LNCaP clone FGC (cell line): ENCODE data around the gene RAB3GAP2.
A peak's percentile ranks its signal among the peaks of the same experiment; 100 is the strongest.

Experiments used
- DNase-seq: peaks from one replicate; pipeline ENCODE4 v3.0.0-alpha.2; 2011; ENCODE audit warnings: low read depth
- H3K4me3 ChIP-seq: 2 replicates; pipeline ENCODE4 v1.5.1; 2011; ENCODE audit warnings: mild to moderate bottlenecking, low read depth, low read length, control low read depth
- CTCF ChIP-seq: IDR thresholded peaks from 2 replicates; pipeline ENCODE4 v1.5.1; 2012; ENCODE audit warnings: mild to moderate bottlenecking; ENCODE audit not compliant: control insufficient read depth, insufficient read depth; ENCODE audit errors: extremely low read depth

The RAB3GAP2 gene

GRCh38 chr1:220300442-220301121 lies 28.3 kb upstream of the RAB3GAP2 start:
- DNase-seq = peak; percentile 87
- H3K4me3 ChIP-seq = 0 out of 2 replicates have a peak overlapping the region, but pooled peaks have one; percentile 5
- no peak for TF ChIP-seq CTCF

- no peak for DNase-seq
- H3K4me3 ChIP-seq = no peak overlapping the region
- TF ChIP-seq CTCF = no peak
These were observed 27.1 kb upstream of the RAB3GAP2 start for GRCh38 chr1:220299337-220299736.

- H3K4me3 ChIP-seq = no peak overlapping the region
- no peak for DNase-seq
These were observed 26.4 kb upstream of the RAB3GAP2 start for GRCh38 chr1:220298470-220299205.

GRCh38 chr1:220296981-220297380 lies 24.7 kb upstream of the RAB3GAP2 start:
- no peak for TF ChIP-seq CTCF
- DNase-seq = no peak
- no peak overlapping the region for H3K4me3 ChIP-seq

More at GRCh38 chr1:220298470-220299205, 26.4 kb upstream of the RAB3GAP2 start:
- TF ChIP-seq CTCF = no peak

- TF ChIP-seq CTCF = no peak
- no peak for DNase-seq
- no peak overlapping the region for H3K4me3 ChIP-seq
These were observed 22.6 kb upstream of the RAB3GAP2 start for GRCh38 chr1:220294846-220295301.

GRCh38 chr1:220291580-220291979 lies 19.3 kb upstream of the RAB3GAP2 start:
- no peak for TF ChIP-seq CTCF
- H3K4me3 ChIP-seq = no peak overlapping the region
- DNase-seq = no peak
